ENCODE measurements around the gene PDLIM1.

- TF ChIP-seq CSDC2 (CRISPR knock-in tag; IDR thresholded peaks at IDR 0.05) (no peak), GLIS3 (CRISPR knock-in tag; IDR thresholded peaks at IDR 0.05) (no peak), ZFP3 (CRISPR knock-in tag; IDR thresholded peaks at IDR 0.05) (no peak), TCF4 (CRISPR knock-in tag; IDR thresholded peaks at IDR 0.05; ENCODE audit: borderline replicate concordance) (no peak), BACH2 (CRISPR knock-in tag; IDR thresholded peaks at IDR 0.05; ENCODE audit: borderline replicate concordance) (no peak)
Observed at GRCh38 chr10:95287281-95287680, 3.5 kb downstream of the PDLIM1 start.
